Measurements from ENCODE around the gene TBC1D1. TPM values are rescaled to one million over a fixed set of nuclear protein-coding genes. Genes with fewer than 3 reads are reported as not detected.

The TBC1D1 gene
- polyA plus RNA-seq, 1 donor (not counting 4 experiments of a cell fraction or from before 2014, with no cell fraction given): 32.5 TPM

GRCh38 chr4:38122060-38122459, 231.2 kb downstream of the TBC1D1 start:
- Histone ChIP-seq H2AFZ (ENCODE audit: control insufficient read depth, low read length) (no peak overlapping the region), H3K36me3 (ENCODE audit: control insufficient read depth in 2 of 2, extremely low read depth in 1 of 2, insufficient read depth in 2 of 2, low read length in 2 of 2) (peaks cover 0 to 11% of the 10 kb centered on the region in 2 experiments), H3K79me2 (ENCODE audit: control insufficient read depth, insufficient read depth, low read length) (no peaks in the 10 kb centered on the region), H3K9me1 (ENCODE audit: control insufficient read depth, extremely low read depth, insufficient read depth, low read length) (no peaks in the 10 kb centered on the region), H3K4me3 (ENCODE audit: control insufficient read depth in 2 of 3, extremely low read depth in 1 of 3, insufficient read depth in 2 of 3, low read depth in 1 of 3, low read length in 3 of 3) (no peak overlapping the region), H3K27me3 (ENCODE audit: control insufficient read depth, extremely low read depth, insufficient read depth, low read length) (no peaks in the 10 kb centered on the region), H3K9ac (ENCODE audit: control insufficient read depth, extremely low read depth, insufficient read depth, low read length) (no peak overlapping the region), H3K9me3 (ENCODE audit: control insufficient read depth, low read depth, low read length) (no peaks in the 10 kb centered on the region), H4K20me1 (ENCODE audit: control insufficient read depth, extremely low read depth, insufficient read depth, low read length) (no peaks in the 10 kb centered on the region), H3K4me1 (ENCODE audit: control insufficient read depth, extremely low read depth, insufficient read depth, low read length) (peaks cover 12% of the 10 kb centered on the region), H3K4me2 (ENCODE audit: control insufficient read depth, extremely low read depth, insufficient read depth, low read depth, low read length) (no peak overlapping the region), H3K27ac (ENCODE audit: control insufficient read depth, insufficient read depth, low read length) (no peak overlapping the region)
- no peak for DNase-seq (ENCODE audit: low read depth, low spot score)
- FAIRE-seq: no peak
- dilution Hi-C loops (cut with MboI; ENCODE audit: extremely low pct_ligation_motif_present, low sequenced_read_pairs): no loop called here
- no peak for TF ChIP-seq EZH2 (IDR thresholded peaks at IDR 0.05; ENCODE audit: low read length)
- no peak for TF ChIP-seq CTCF (optimal IDR thresholded peaks at IDR 0.05 in 1 of 3, IDR thresholded peaks at IDR 0.05 in 1 of 3, conservative IDR thresholded peaks at IDR 0.05 in 1 of 3; ENCODE audit: extremely low read depth in 1 of 3, insufficient read depth in 2 of 3, low read length in 3 of 3)

GRCh38 chr4:38123555-38123954, 232.7 kb downstream of the TBC1D1 start:
- no peak overlapping the region for H3K4me2 ChIP-seq (ENCODE audit: control insufficient read depth, extremely low read depth, insufficient read depth, low read depth, low read length)
- H3K27ac ChIP-seq (ENCODE audit: control insufficient read depth, insufficient read depth, low read length): no peak overlapping the region
- H3K36me3 ChIP-seq (ENCODE audit: control insufficient read depth in 2 of 2, extremely low read depth in 1 of 2, insufficient read depth in 2 of 2, low read length in 2 of 2): peaks cover 0 to 7% of the 10 kb centered on the region in 2 experiments
- no peak for DNase-seq (ENCODE audit: low read depth, low spot score)
- no peaks in the 10 kb centered on the region for H3K79me2 ChIP-seq (ENCODE audit: control insufficient read depth, insufficient read depth, low read length)
- dilution Hi-C loops (cut with MboI; ENCODE audit: extremely low pct_ligation_motif_present, low sequenced_read_pairs): no loop called here
- TF ChIP-seq EZH2 (IDR thresholded peaks at IDR 0.05; ENCODE audit: low read length) (no peak), CTCF (optimal IDR thresholded peaks at IDR 0.05 in 1 of 3, IDR thresholded peaks at IDR 0.05 in 1 of 3, conservative IDR thresholded peaks at IDR 0.05 in 1 of 3; ENCODE audit: extremely low read depth in 1 of 3, insufficient read depth in 2 of 3, low read length in 3 of 3) (no peak)
- H3K9me1 ChIP-seq (ENCODE audit: control insufficient read depth, extremely low read depth, insufficient read depth, low read length): no peaks in the 10 kb centered on the region
- peaks cover 17% of the 10 kb centered on the region for H3K4me1 ChIP-seq (ENCODE audit: control insufficient read depth, extremely low read depth, insufficient read depth, low read length)
- no peaks in the 10 kb centered on the region for H4K20me1 ChIP-seq (ENCODE audit: control insufficient read depth, extremely low read depth, insufficient read depth, low read length)
- H3K27me3 ChIP-seq (ENCODE audit: control insufficient read depth, extremely low read depth, insufficient read depth, low read length): no peaks in the 10 kb centered on the region
- no peak overlapping the region for H2AFZ ChIP-seq (ENCODE audit: control insufficient read depth, low read length)
- no peaks in the 10 kb centered on the region for H3K9me3 ChIP-seq (ENCODE audit: control insufficient read depth, low read depth, low read length)
- no peak for FAIRE-seq
- no peak overlapping the region for H3K9ac ChIP-seq (ENCODE audit: control insufficient read depth, extremely low read depth, insufficient read depth, low read length)
- H3K4me3 ChIP-seq (ENCODE audit: control insufficient read depth in 2 of 3, extremely low read depth in 1 of 3, insufficient read depth in 2 of 3, low read depth in 1 of 3, low read length in 3 of 3): no peak overlapping the region

Data from keratinocyte (primary cell).